H9 (cell line): ENCODE measurements around the gene POFUT2. TPM values are rescaled to one million over a fixed set of nuclear protein-coding genes. Genes with fewer than 3 reads are reported as not detected.

Experiments used
- DNase-seq: peaks from one replicate; pipeline ENCODE4 v3.0.0-alpha.2; 2017
- H2AFZ ChIP-seq: one replicate; pipeline ENCODE4 v1.6.1; 2013; ENCODE audit warnings: mild to moderate bottlenecking, low read length, control low read depth, moderate library complexity
- H2AK5ac ChIP-seq: 2 replicates; pipeline ENCODE4 v1.6.1; 2013; ENCODE audit warnings: low read length, control low read depth, mixed read lengths; ENCODE audit not compliant: insufficient read length
- H2BK120ac ChIP-seq: one replicate; pipeline ENCODE4 v1.6.1; 2013; ENCODE audit warnings: low read depth, mild to moderate bottlenecking, low read length, control low read depth, inconsistent platforms; ENCODE audit not compliant: poor library complexity, severe bottlenecking
- H2BK12ac ChIP-seq: 2 replicates; pipeline ENCODE4 v1.6.1; 2013; ENCODE audit warnings: low read length, control low read depth, mixed read lengths, low read depth; ENCODE audit not compliant: insufficient read length
- H2BK15ac ChIP-seq: 2 replicates; pipeline ENCODE4 v1.6.1; 2013; ENCODE audit warnings: low read depth, low read length, control low read depth
- H2BK20ac ChIP-seq: one replicate; pipeline ENCODE4 v1.6.1; 2013; ENCODE audit warnings: low read depth, mild to moderate bottlenecking, low read length, control low read depth, inconsistent platforms; ENCODE audit not compliant: poor library complexity, severe bottlenecking
- H2BK5ac ChIP-seq: 2 replicates; pipeline ENCODE4 v1.6.1; 2013; ENCODE audit warnings: low read length, control low read depth, mixed read lengths; ENCODE audit not compliant: insufficient read length
- H3K14ac ChIP-seq: 2 replicates; pipeline ENCODE4 v1.6.1; 2013; ENCODE audit warnings: low read length, control low read depth; ENCODE audit not compliant: insufficient read depth
- H3K18ac ChIP-seq: 2 replicates; pipeline ENCODE4 v1.6.1; 2013; ENCODE audit warnings: low read depth, mild to moderate bottlenecking, mixed read lengths, low read length, control low read depth; ENCODE audit not compliant: insufficient read length
- H3K23ac ChIP-seq: 2 replicates; pipeline ENCODE4 v1.6.1; 2013; ENCODE audit warnings: low read length, control low read depth, mixed read lengths, low read depth; ENCODE audit not compliant: insufficient read length
- H3K23me2 ChIP-seq: 2 replicates; pipeline ENCODE4 v1.6.1; 2013; ENCODE audit warnings: low read depth, mild to moderate bottlenecking, mixed read lengths, low read length, control low read depth; ENCODE audit not compliant: insufficient read length, poor library complexity, severe bottlenecking
- H3K27ac ChIP-seq: 2 replicates; pipeline ENCODE4 v1.5.1; 2013; ENCODE audit warnings: low read length, control low read depth, mixed read lengths, low read depth; ENCODE audit not compliant: insufficient read length
- H3K27me3 ChIP-seq: 2 replicates; pipeline ENCODE4 v1.6.1; 2013; ENCODE audit warnings: low read length, control low read depth, inconsistent platforms; ENCODE audit not compliant: insufficient read depth
- H3K4ac ChIP-seq: 2 replicates; pipeline ENCODE4 v1.6.1; 2013; ENCODE audit warnings: low read depth, mild to moderate bottlenecking, control low read depth, inconsistent platforms, low read length, moderate library complexity
- H3K4me1 ChIP-seq: 2 replicates; pipeline ENCODE4 v1.6.1; 2013; ENCODE audit warnings: low read length, control low read depth, inconsistent platforms; ENCODE audit not compliant: insufficient read depth
- H3K4me2 ChIP-seq: 2 replicates; pipeline ENCODE4 v1.6.1; 2013; ENCODE audit warnings: low read length, control low read depth, mixed read lengths; ENCODE audit not compliant: insufficient read length, insufficient read depth
- H3K56ac ChIP-seq: 2 replicates; pipeline ENCODE4 v1.6.1; 2013; ENCODE audit warnings: low read depth, mild to moderate bottlenecking, mixed read lengths, low read length, control low read depth; ENCODE audit not compliant: insufficient read length
- H3K79me1 ChIP-seq: 2 replicates; pipeline ENCODE4 v1.6.1; 2013; ENCODE audit warnings: low read depth, mild to moderate bottlenecking, moderate library complexity, low read length, control low read depth, inconsistent platforms; ENCODE audit not compliant: insufficient read depth, poor library complexity, severe bottlenecking
- H3K79me2 ChIP-seq: 2 replicates; pipeline ENCODE4 v1.6.1; 2013; ENCODE audit warnings: low read length, control low read depth, inconsistent platforms; ENCODE audit not compliant: insufficient read depth
- H3K9ac ChIP-seq: 2 replicates; pipeline ENCODE4 v1.6.1; 2013; ENCODE audit warnings: low read length, control low read depth, mixed read lengths; ENCODE audit not compliant: insufficient read length; ENCODE audit errors: extremely low read depth
- H3K9me3 ChIP-seq: one replicate; pipeline ENCODE4 v1.6.1; 2013; ENCODE audit warnings: low read depth, low read length, inconsistent platforms; ENCODE audit not compliant: control insufficient read depth
- H3T11ph ChIP-seq: one replicate; pipeline ENCODE4 v1.6.1; 2013; ENCODE audit warnings: mild to moderate bottlenecking, low read length, control low read depth, inconsistent platforms
- H4K20me1 ChIP-seq: one replicate; pipeline ENCODE4 v1.6.1; 2013; ENCODE audit not compliant: control insufficient read depth, insufficient read length, insufficient read depth
- H4K5ac ChIP-seq: 2 replicates; pipeline ENCODE4 v1.6.1; 2013; ENCODE audit warnings: low read depth, mild to moderate bottlenecking, mixed read lengths, low read length, control low read depth; ENCODE audit not compliant: insufficient read length
- H4K8ac ChIP-seq: replicated peaks from 2 replicates; pipeline ENCODE4 v1.6.1; 2013; ENCODE audit warnings: low read length, control low read depth, mixed read lengths, low read depth; ENCODE audit not compliant: insufficient read length
- H4K91ac ChIP-seq: 2 replicates; pipeline ENCODE4 v1.6.1; 2013; ENCODE audit warnings: low read depth, mild to moderate bottlenecking, moderate library complexity, mixed read lengths, low read length, control low read depth; ENCODE audit not compliant: insufficient read length
- H3K27ac Mint-ChIP-seq, 3 experiments: 2 replicates in 2 of 3; 3 replicates in 1 of 3; pipeline ENCODE4 v1.8.0; 2020 to 2021; ENCODE audit warnings: mixed read lengths in 3 of 3, mild to moderate bottlenecking in 1 of 3, moderate library complexity in 1 of 3
- H3K27me3 Mint-ChIP-seq: 2 replicates; pipeline ENCODE4 v1.8.0; 2021; ENCODE audit warnings: low read depth, mild to moderate bottlenecking, moderate library complexity, mixed read lengths
- H3K36me3 Mint-ChIP-seq, 3 experiments: 2 replicates in 2 of 3; 3 replicates in 1 of 3; pipeline ENCODE4 v1.8.0; 2020 to 2021; ENCODE audit warnings: low read depth in 3 of 3, mixed read lengths in 3 of 3; ENCODE audit not compliant: insufficient read depth in 1 of 3
- H3K4me1 Mint-ChIP-seq, 2 experiments: 2 replicates each; pipeline ENCODE4 v1.8.0; 2020; ENCODE audit warnings: mixed read lengths in 2 of 2
- H3K4me3 Mint-ChIP-seq, 2 experiments: 2 replicates in 1 of 2; 3 replicates in 1 of 2; pipeline ENCODE4 v1.8.0; 2020 to 2021; ENCODE audit warnings: mild to moderate bottlenecking in 2 of 2, mixed read lengths in 2 of 2, moderate library complexity in 1 of 2
- H3K9me3 Mint-ChIP-seq, 2 experiments: 2 replicates in 1 of 2; 3 replicates in 1 of 2; pipeline ENCODE4 v1.8.0; 2020; ENCODE audit warnings: mild to moderate bottlenecking in 2 of 2, mixed read lengths in 2 of 2, moderate library complexity in 1 of 2
- CTCF ChIP-seq: fragments of 200-600 bp; sonication (generic); conservative IDR thresholded peaks from 3 replicates; pipeline ENCODE4 v1.8.0; 2021; ENCODE audit warnings: antibody characterized with exemption, mild to moderate bottlenecking
- WGBS: extraction: QIAGEN DNeasy Blood & Tissue Kit; methylation state at CpG from one replicate; pipeline ENCODE4 v1.1.7; 2013; ENCODE audit warnings: missing lambda C conversion rate, low lambda C conversion rate, mixed read lengths; ENCODE audit not compliant: insufficient read length; ENCODE audit errors: extremely low coverage; 5-methylcytosine and 5-hydroxymethylcytosine counted together
- total RNA-seq: library from RNA; stranded (reverse); gene quantifications from 2 replicates; pipeline ENCODE4 v1.2.1, GENCODE V29; 2021

The POFUT2 gene
- total RNA-seq, 1 experiment from 2014 or later: 34.8 TPM

- no CpG with 5 or more reads among the region's 15 CpGs for WGBS
- Histone ChIP-seq H4K8ac (no peak overlapping the region), H3K4me2 (no peak overlapping the region), H2BK5ac (no peak overlapping the region), H2AFZ (no peak overlapping the region), H2BK15ac (no peak overlapping the region), H2BK12ac (no peak overlapping the region), H2BK120ac (no peak overlapping the region), H4K5ac (no peak overlapping the region), H3K18ac (no peak overlapping the region), H4K20me1 (no peaks in the 10 kb centered on the region), H3K4me1 (no peaks in the 10 kb centered on the region; the same call in 1 of the 2 replicates), H3K9me3 (no peaks in the 10 kb centered on the region), H3K9ac (no peak overlapping the region), H3K14ac (no peak overlapping the region), H4K91ac (no peak overlapping the region), H3K23me2 (no peaks in the 10 kb centered on the region), H3K4ac (no peak overlapping the region), H3K56ac (no peak overlapping the region), H3T11ph (no peak overlapping the region), H3K79me2 (no peaks in the 10 kb centered on the region), H2AK5ac (no peak overlapping the region), H3K27ac (no peak overlapping the region), H3K79me1 (no peaks in the 10 kb centered on the region), H3K27me3 (no peaks in the 10 kb centered on the region), H2BK20ac (no peak overlapping the region), H3K23ac (no peak overlapping the region)
- no peak overlapping the region; a peak in 1 of 7 replicates for H3K27ac Mint-ChIP-seq
- peaks cover 5% of the 10 kb centered on the region in 2 experiments; a peak in 2 of 4 replicates for H3K4me1 Mint-ChIP-seq
- no peak for TF ChIP-seq CTCF
- no peak for DNase-seq
- H3K36me3 Mint-ChIP-seq: no peaks in the 10 kb centered on the region
- H3K4me3 Mint-ChIP-seq: no peak overlapping the region
- no peaks in the 10 kb centered on the region for H3K27me3 Mint-ChIP-seq
- H3K9me3 Mint-ChIP-seq: no peaks in the 10 kb centered on the region
These were observed 61.0 kb downstream of the POFUT2 start for GRCh38 chr21:45226540-45227326.
